Activated CD8-positive, alpha-beta memory T cell treated with anti-CD3 and anti-CD28 coated beads for 36 hours (primary cell): ENCODE measurements around the gene ARGLU1. TPM values are rescaled to one million over a fixed set of nuclear protein-coding genes. Genes with fewer than 3 reads are reported as not detected.

Experiments used
- CTCF ChIA-PET: fragments of 350-600 bp; sonication (Branson Sonifier 250); formaldehyde crosslinking; loops from one replicate; lab custom pipeline; 2021; ENCODE audit warnings: antibody characterized with exemption; lab: Charles Lee
- POLR2A ChIA-PET: fragments of 350-600 bp; sonication (Branson Sonifier 250); formaldehyde crosslinking; loops from one replicate; lab custom pipeline; 2021; ENCODE audit warnings: antibody characterized with exemption; lab: Charles Lee
- total RNA-seq, 2 experiments: library from RNA; stranded (reverse); gene quantifications; one replicate each; pipeline ENCODE4 v1.2.3, GENCODE V29; 2021

ARGLU1 gene
- total RNA-seq, 2 experiments from 2014 or later, result 73.4 to 78.5 TPM

DNA sequence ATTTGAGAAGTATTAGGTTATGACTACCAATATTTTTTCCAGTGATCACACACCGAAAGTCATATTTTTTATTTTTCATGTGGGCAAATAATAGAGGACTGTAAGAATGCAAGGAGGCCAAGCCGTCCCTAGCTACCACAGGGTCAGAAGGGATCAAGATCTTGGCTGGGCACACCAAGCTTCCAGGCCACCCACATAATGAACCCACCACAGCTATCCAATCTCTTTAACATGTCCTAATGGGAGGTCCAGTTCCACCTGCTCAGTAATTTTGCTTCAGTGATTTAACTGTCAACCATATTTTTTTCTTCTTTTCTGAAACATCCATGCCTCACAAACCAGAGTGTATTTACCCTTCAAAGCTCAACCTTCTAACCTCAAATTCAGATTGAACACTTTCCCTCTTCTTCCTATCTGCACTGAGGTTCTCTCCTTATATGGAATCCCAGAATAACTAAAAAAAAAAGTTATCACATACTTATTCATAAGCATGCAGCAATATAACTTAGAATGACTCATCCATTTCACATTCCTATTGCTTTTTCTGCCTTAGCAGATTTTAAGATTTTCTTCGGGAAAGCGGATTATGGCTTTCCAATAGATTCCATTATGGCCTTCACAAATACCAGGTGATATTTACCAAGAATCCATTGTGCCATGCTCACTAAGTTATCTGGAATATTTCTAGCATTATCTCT is 12.2 kb downstream of the ARGLU1 start:
- POLR2A ChIA-PET, result no interaction called here
- CTCF ChIA-PET, result no interaction called here

- POLR2A ChIA-PET, result interaction anchor here (0.5 to 1.1 kb wide), 2 partner anchors 16 to 1978 kb away, joined by 3 read pairs; no protein-coding TSS in a partner anchor
- CTCF ChIA-PET, result interaction anchor here (0.8 kb wide), 1 partner anchor 15 kb away, joined by 3 read pairs; no protein-coding TSS in a partner anchor
Observed at GRCh38 chr13:106551751-106552150, 16.2 kb downstream of the ARGLU1 start.

DNA sequence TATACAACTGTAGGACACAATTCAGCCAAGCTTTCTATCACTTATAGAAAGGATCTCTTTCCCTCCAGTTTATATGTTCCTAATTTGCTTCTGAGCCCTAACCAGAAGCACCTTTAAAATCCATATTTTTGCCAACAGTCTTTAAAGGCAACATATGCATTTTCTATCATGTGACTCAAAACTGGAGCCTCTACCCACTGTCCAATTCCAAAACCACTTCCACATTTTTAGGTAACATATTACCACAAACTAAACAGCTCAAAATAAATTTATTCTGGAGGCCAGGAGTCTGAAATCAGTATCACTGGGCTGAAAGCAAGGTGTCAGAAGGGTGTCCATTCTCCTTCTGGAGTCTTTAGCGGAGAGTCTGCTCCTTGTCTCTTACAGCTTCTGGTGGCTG is 16.6 kb downstream of the ARGLU1 start:
- ChIA-PET POLR2A (interaction anchor here (0.5 to 1.1 kb wide), 2 partner anchors 15 to 1978 kb away, joined by 3 read pairs; no protein-coding TSS in a partner anchor), CTCF (interaction anchor here (0.8 kb wide), 1 partner anchor 15 kb away, joined by 3 read pairs; no protein-coding TSS in a partner anchor)

DNA sequence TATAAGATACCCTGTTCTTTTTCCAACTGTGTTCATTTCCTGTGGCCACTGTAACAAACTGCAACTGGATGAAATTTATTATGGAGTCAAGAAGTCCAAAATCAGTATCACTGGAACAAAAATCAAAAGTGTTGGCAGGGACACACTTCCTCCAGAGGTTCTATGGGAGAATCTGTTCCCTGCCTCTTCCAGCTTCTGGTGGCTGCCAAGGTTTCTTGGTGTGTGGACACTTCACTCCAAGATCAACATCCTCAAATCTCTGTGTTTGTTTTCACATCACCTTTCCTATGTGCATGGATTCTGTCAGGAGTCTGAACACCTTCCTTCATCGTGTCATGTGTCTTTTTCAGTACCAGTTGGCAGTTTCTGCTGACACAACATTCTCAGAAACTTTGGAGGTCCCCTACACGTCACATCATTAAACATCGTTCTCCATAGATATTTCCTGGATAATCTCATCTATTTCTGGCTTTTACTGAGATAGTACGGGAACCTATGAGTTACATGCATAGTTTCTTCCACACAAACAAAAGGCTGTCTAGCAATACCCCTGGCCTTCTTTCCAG is 17.3 kb downstream of the ARGLU1 start:
- POLR2A ChIA-PET, result interaction anchor here (1.1 kb wide), 1 partner anchor 15 kb away, joined by 3 read pairs; no protein-coding TSS in a partner anchor
- CTCF ChIA-PET, result interaction anchor here (0.8 to 1.6 kb wide), 2 partner anchors 14 kb away, joined by 3 to 4 read pairs; no protein-coding TSS in a partner anchor

DNA sequence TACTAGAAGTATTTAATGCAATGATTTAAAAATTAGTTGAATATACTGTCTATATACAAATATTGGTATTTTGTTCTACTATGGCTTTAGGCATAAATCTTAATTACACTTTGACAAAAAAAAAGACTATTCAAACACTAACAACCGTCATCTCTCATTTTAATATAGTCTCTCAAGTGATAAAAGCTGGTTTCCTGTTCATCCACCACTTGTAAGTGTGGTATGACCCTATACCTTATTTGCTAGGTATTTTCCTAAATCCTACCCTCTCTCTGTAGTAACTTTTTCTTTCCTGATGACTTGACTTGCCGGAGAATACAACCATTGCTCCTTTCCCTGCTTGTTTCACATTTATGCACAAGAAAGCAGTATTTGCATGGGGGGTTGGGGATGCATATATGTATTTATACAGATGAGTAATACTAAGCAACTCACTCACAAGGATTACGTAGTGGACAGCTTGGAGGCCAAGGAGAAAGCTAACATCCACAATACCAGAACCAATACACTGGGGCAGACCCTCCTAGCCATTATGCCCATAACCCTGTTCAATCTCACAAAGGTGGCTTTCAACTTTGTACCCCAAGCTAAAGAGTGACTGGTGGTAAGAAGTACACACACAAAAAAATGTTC is 19.8 kb downstream of the ARGLU1 start:
- CTCF ChIA-PET, result no interaction called here
- POLR2A ChIA-PET, result no interaction called here

GRCh38 chr13:106541826-106542225 is 26.1 kb downstream of the ARGLU1 start:
- ChIA-PET CTCF (no interaction called here), POLR2A (no interaction called here)

- ChIA-PET POLR2A (no interaction called here), CTCF (no interaction called here)
Observed at GRCh38 chr13:106540613-106541012, 27.3 kb downstream of the ARGLU1 start.

DNA sequence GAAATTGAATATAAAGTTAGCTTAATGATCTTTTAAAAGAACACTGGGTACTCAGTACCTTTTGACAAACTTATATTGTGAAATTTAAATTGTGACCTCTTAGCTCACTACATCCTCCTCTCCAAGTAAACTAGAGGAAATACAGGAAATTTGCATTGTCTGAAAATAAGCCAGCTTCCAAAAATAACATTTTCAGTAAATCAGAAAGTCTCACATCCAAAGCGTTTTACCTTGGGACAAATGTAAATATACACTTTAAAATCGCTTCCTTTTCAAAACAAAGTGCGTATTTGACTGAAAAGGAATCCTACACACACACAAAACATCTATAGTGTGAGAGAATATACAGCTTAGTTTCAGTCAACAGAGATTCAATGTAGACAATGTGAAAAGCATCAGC is 30.4 kb downstream of the ARGLU1 start:
- ChIA-PET CTCF (interaction anchor here (1.1 to 3.0 kb wide), 2 partner anchors 17 to 82 kb away, joined by 3 to 9 read pairs; no protein-coding TSS in a partner anchor), POLR2A (no interaction called here)

DNA sequence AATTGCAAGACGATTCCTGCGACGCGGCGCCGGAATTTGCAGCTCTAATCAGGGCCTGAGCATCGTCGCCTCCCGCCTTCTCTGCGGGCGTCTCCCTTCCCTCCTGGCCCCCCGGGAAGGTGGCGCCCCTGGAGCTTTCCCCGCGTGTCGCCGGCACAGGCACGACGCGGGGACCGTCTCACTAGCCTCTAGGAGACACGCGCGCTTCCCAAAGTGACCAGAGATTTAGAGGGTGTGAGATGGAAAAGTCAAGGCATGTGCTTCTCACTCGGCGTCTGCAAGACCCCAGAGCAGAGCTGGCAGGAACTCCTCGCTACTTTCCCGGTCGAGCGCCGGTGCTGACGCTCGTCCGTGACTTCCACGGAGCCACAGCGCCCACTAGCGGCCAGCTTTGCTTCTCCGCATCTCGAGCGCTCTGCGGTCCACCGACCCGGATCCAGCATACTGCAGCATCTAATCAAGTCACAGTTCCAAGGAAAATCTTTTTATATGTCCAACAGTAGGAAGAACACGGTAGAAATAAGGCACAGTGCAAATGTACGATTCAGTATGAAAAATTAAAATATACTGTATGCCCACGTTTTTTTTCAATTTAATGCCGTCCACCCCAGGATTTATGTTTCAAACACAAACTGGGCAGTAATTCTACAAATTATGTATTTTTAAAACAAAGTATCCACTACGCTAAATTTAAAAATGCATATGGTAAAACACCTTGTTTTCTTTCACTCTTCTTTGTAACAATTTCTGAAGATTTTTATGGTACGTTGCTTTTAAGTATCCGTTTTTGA is 31.5 kb downstream of the ARGLU1 start:
- ChIA-PET POLR2A (interaction anchor here (0.7 kb wide), 2 partner anchors 15 to 31 kb away, joined by 3 to 12 read pairs; partner anchors contain the start of gene ARGLU1), CTCF (interaction anchor here (0.8 to 3.0 kb wide), 10 partner anchors 9 to 382 kb away, joined by 3 to 9 read pairs (median 3); no protein-coding TSS in a partner anchor)

DNA sequence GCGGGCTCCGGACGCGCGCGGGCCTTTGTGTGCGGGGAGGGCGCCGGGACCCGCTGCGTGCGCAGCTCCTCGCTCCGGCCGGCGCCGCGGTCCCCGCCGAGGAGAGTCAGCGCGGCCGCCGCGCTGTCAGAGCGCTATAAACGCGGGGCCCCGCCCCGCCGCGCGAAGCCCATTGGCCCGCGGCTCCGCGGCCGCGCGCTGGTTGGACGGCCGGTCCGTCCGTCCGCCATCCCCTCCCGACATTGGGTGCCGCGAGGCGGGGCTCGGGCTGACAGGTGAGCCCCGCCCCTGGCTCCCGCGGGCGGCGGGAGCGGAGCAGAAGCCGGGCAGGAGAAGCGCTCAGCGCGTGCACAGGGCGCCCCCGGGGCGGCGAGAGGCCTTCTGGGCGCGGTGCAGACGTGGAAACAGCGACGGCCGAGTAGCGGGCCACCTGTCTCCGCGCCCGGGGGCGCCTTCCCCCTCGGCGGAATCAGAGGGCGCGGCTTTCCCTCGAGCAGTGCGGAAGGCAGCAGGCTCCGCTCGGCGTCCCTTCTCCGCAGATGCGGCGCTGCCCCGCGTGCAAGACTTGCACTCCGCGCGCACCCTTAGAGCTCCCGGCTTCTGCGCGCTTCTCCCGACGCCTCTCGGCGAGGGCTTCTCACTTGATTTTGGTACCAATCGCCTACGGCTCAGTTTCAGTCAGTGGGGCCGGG is 32.2 kb downstream of the ARGLU1 start, which contains the start of gene EFNB2:
Gene EFNB2 (minus strand): TSS at position 111 of the 692 bp plus-strand sequence. CDS start 698 bp downstream, outside the sequence.
- ChIA-PET POLR2A (interaction anchor here (0.7 kb wide), 2 partner anchors 16 to 32 kb away, joined by 3 to 12 read pairs; partner anchors contain the start of gene ARGLU1), CTCF (interaction anchor here (0.8 to 3.0 kb wide), 9 partner anchors 10 to 382 kb away, joined by 3 to 9 read pairs (median 3); no protein-coding TSS in a partner anchor)

DNA sequence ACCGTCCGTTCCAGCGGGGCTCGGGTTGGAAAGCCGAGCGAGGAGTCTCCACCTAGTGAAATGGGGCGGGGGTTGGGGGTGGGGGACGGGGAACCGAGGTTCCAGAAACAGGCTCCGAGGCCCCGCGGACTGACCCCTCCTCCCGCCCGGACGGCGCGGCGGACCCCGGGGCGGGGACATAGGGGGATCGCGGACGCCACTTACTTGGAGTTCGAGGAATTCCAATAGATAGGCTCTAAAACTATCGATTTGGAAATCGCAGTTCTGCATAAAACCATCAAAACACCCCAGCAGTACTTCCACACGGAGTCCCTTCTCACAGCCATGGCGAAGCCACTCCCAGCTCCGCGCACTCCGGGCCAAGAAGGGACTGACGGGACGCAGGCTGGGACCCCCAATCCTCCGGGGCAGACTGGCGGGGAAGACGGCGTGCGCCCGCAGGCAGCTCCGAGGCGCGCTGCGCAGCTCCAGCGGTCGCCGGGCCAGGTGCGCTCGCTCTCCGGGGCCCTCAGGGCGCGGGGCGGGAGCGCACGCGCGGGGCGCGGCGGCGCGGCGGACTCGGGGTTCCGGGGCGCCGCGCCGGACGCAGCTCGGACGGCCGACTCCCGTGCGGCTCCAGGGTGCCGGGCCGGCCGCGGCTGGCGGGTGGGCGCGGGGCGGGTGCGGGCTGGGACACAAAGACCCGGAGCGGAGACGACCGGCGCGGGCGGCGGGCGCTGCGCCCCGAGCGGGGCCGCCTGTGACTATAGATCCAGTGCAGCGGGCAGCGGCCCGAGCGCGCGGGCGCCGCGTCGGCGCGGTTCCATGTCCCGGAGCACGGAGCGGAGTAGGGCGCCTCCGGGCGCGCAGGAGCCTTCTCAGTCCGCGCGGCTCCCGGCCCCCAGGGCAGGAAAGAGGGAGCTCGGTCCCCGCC is 33.0 kb downstream of the ARGLU1 start:
- CTCF ChIA-PET, result interaction anchor here (1.0 to 3.0 kb wide), 3 partner anchors 31 to 85 kb away, joined by 3 to 9 read pairs (median 8); no protein-coding TSS in a partner anchor
- POLR2A ChIA-PET, result interaction anchor here (0.6 kb wide), 1 partner anchor 44 kb away, joined by 3 read pairs; no protein-coding TSS in a partner anchor

DNA sequence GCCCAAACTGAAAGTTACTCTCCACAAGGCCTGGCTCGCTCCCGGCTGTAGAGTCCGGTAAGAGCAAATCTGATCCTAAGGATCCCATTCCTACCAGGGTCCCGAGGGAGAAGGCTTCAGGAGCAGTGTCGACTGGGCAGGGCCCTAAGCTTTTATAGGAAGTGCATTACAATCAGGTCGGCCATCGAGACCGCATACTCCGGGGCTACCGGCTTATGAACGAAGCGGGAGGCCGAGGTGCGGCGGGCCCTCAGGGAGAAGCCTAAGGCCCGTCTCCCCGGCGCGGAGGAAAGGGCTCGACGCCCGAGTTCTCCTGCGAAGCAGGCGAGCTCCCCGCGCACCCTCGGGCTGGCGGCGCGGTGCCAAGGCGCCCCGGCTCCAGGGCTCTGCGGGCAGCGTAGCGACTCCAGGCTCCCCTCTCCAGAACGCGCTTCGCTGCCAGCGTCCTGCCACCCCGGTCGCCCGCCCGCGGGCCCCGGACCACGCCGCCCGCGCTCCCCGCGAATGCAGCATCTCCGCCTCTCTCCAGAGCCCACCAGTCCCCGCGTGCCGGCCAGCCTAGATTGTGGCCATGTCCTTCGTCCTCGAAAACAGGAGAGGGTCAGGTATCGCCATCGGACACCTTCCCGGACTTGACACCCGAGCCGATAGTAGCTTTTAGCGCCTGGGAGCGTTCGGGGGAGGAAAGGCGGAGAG is 33.8 kb downstream of the ARGLU1 start:
- POLR2A ChIA-PET, result interaction anchor here (0.6 kb wide), 1 partner anchor 43 kb away, joined by 3 read pairs; no protein-coding TSS in a partner anchor
- CTCF ChIA-PET, result interaction anchor here (1.0 to 2.2 kb wide), 2 partner anchors 31 to 86 kb away, joined by 3 to 8 read pairs; no protein-coding TSS in a partner anchor

DNA sequence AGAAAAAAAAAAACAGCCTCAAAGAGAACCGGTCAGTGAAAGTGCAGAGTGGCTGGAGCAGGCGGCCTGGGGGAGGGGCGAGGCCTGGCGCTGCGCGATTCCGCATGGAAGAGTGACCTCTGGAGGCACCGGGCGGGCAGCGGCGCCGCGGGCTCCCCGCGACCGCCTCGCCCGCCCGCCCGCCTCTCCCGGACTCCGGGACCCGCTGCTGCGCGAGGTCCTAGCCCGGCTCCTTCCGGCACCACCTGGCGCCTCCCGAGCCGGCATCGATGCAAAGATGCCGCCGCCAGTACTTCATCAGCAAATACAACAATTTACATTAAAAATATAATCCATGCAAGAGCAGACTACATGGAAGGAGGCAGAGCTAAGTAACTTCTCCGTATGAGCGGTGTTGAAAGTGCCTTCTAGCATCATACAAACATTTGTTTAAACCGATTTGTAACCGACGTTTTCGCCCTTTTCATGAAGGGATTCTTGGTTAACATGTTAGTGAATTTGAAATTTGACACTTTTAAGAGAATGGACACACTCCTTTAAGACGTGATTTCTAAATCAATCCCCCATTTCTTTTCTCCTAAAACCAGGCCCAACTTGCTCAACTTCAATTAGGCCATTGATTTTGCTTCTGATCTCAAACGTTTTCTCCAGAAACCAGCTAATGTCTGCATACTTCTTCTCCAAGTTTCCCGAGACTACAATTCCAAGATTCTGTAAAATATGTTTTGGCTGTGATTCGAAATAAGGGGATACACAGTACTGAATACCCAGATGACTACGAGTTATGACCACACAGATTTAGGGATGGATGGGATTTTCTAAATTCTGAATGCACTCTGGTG is 34.6 kb downstream of the ARGLU1 start:
- ChIA-PET POLR2A (no interaction called here), CTCF (interaction anchor here (1.0 to 2.2 kb wide), 2 partner anchors 32 to 87 kb away, joined by 3 to 8 read pairs; no protein-coding TSS in a partner anchor)

- POLR2A ChIA-PET, result no interaction called here
Observed at GRCh38 chr13:106532111-106532929, 35.6 kb downstream of the ARGLU1 start.

More at GRCh38 chr13:106532111-106532929, 35.6 kb downstream of the ARGLU1 start:
- CTCF ChIA-PET, result no interaction called here
